NCI-H345 treated with DMSO at 0.1 percent for 48 hours (cell line): ENCODE measurements around the gene LRP1B.
"Not testable (repeated sequence)": the region's sequence is repeated elsewhere in the genome, so short reads cannot be mapped to it uniquely, and the experiment has no call there.

Source experiments
- DNase-seq: peaks from one replicate; lab custom pipeline; 2025; ENCODE audit not compliant: unreplicated experiment; lab: John Stamatoyannopoulos, UW

The LRP1B gene

GRCh38 chr2:140416577-140416976 is 1714.2 kb downstream of the LRP1B start:
- no peak for DNase-seq

GRCh38 chr2:140415035-140415434 is 1715.8 kb downstream of the LRP1B start:
- DNase-seq: not testable (repeated sequence)

- no peak for DNase-seq
Measured at GRCh38 chr2:140410695-140411094, 1720.1 kb downstream of the LRP1B start.

GRCh38 chr2:140401056-140401455 is 1729.8 kb downstream of the LRP1B start:
- no peak for DNase-seq

GRCh38 chr2:140392824-140393223 is 1738.0 kb downstream of the LRP1B start:
- no peak for DNase-seq

GRCh38 chr2:140384946-140385345 is 1745.9 kb downstream of the LRP1B start:
- no peak for DNase-seq

GRCh38 chr2:140383781-140384180 is 1747.0 kb downstream of the LRP1B start:
- DNase-seq: no peak

GRCh38 chr2:140376686-140377085 is 1754.1 kb downstream of the LRP1B start:
- DNase-seq: no peak

- DNase-seq: no peak
Measured at GRCh38 chr2:140363131-140363530, 1767.7 kb downstream of the LRP1B start.

GRCh38 chr2:140362361-140362760 is 1768.5 kb downstream of the LRP1B start:
- no peak for DNase-seq

GRCh38 chr2:140359056-140359771 is 1771.6 kb downstream of the LRP1B start:
- no peak for DNase-seq

- no peak for DNase-seq
Measured at GRCh38 chr2:140356697-140357096, 1774.1 kb downstream of the LRP1B start.

GRCh38 chr2:140355511-140356090 is 1775.2 kb downstream of the LRP1B start:
- no peak for DNase-seq

GRCh38 chr2:140354544-140354943 is 1776.3 kb downstream of the LRP1B start:
- DNase-seq: no peak

GRCh38 chr2:140353541-140353940 is 1777.3 kb downstream of the LRP1B start:
- DNase-seq: no peak

GRCh38 chr2:140351692-140352091 is 1779.1 kb downstream of the LRP1B start:
- no peak for DNase-seq

- no peak for DNase-seq
Measured at GRCh38 chr2:140349695-140350094, 1781.1 kb downstream of the LRP1B start.

- DNase-seq: no peak
Measured at GRCh38 chr2:140348826-140349225, 1782.0 kb downstream of the LRP1B start.

- DNase-seq: no peak
Measured at GRCh38 chr2:140344838-140345237, 1786.0 kb downstream of the LRP1B start.

GRCh38 chr2:140344266-140344665 is 1786.5 kb downstream of the LRP1B start:
- DNase-seq: not testable (repeated sequence)

GRCh38 chr2:140338795-140339194 is 1792.0 kb downstream of the LRP1B start:
- no peak for DNase-seq

GRCh38 chr2:140337061-140337460 is 1793.8 kb downstream of the LRP1B start:
- DNase-seq: no peak

GRCh38 chr2:140316345-140316744 is 1814.5 kb downstream of the LRP1B start:
- DNase-seq: no peak
